Stimulated activated CD4-positive, alpha-beta T cell treated with anti-CD3 and anti-CD28 coated beads, Interleukin-15, amount 100 ng/mL, for 48 hours (primary cell): ENCODE data around the gene SYNGR2.
"Not testable (repeated sequence)": the region's sequence is repeated elsewhere in the genome, so short reads cannot be mapped to it uniquely, and the experiment has no call there.

Experiments used
- DNase-seq, 2 donors: peaks; one replicate each; pipeline ENCODE4 v3.0.0-alpha.2; 2020; ENCODE audit warnings: low read depth in 2 of 2

The SYNGR2 gene

GRCh38 chr17:78171591-78172248, 3.3 kb downstream of the SYNGR2 start:
- DNase-seq, result not testable (repeated sequence)

GRCh38 chr17:78172249-78173051, 4.1 kb downstream of the SYNGR2 start:
- DNase-seq, result no peak

DNA sequence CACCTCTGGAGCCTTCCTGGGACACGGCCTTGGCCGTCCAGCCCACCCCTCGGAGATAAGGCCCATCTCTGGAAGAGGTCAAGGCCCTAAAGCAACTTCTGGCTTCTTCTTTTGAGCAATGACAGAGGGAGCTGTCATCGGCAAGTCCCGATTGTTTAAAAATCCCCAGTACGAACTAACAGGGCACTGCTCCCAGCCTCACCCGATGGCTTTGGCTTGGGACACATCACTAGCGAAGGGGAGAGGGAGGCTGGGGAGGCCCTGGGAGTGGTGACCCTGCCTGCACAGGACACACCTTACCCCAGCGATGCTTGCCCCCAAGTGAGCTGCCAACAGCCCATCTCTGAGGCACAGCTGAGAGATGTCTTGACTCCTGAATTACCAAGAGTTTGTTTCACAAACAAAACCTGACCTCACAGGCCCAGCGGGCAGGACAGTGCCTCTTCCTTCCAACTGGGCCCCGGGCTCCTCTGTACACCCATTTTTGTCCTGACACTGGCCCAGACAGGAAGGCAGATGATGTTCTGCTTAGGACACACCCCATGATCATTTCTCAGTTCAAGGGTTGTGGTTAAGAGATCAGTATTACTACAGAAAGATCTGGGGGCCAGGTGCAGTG, 4.8 kb downstream of the SYNGR2 start:
- no peak for DNase-seq

DNA sequence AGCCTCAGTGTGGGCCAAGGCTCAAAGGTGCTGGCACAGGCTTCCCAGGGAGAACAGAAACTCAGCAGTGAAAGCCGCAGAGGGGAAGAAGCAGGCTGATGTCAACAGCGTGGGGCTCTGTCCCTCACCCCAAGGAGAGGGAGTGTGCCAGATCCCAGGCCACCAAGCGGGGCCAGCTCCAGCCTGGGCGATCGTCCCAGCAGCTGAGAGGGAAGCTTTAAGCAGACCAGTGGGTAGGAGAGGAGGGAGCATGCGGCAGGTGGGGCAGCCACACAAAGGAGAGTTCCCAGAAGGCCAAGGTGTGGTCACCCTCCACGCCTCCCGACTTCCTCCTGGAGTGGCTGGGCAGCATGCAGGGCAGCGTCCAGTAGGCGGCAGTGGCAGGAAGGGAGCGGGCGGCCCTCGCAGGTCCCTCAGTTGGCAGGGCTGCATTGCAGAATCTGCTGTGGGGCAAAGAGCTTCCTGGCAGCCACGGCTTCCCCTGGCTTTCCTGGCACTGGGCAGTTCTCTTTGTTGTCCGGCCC, 6.0 kb downstream of the SYNGR2 start:
- DNase-seq, result no peak

DNA sequence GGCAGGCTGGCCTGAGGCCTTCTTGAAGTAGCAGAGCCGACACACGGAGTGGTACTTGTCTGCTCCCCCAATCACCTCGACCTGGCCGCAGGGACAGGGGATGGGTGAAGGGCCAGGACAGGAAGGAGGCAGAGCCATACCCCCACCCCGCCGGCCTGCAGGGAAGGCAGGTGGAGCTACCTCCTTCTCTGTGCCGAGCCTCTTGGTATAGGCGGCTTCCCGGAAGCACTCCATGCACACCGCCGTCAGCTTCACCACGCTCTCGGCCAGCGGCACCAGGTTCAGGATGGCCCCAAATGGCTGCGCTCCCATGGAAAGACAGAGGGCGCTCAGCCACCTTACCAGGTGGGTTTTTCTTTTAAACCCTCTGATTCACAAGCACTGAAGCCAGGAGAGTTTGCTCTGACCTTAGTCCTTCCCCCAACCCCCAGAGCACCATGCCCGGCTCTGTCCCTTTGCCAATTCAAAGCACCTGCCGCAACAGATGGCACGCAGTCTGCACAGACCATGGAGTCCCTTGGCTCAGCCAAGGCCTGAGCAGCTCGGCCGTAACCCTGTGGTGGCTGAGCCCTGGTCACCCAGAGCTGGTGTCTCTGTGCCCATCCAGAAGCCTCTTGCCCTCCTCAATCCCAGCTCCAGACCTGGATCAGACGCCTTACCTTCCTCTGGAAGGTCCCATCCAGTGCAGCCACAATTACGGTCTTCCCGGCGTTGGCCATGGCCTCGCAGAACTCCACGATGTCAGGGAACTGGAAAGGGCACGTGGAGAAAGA, 6.7 kb downstream of the SYNGR2 start:
- DNase-seq, result no peak

DNA sequence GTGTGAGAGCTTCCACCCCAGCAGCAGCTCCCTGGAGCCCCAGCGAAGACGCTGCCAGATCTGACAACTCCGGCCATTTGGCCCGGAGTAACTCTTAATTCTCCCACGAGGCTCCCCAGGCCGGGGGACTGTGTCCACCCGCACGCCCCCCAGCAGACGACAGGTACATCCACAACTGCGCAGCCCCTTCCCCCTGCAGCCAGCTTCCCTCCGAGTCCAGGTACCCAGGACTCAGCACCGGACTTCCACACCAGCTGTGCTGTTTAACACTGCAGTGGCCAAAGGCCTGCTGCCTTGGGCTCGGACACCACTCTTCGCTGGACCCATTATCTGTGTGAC, 7.2 kb downstream of the SYNGR2 start:
- no peak for DNase-seq

- peak; percentile 52 to 69 for DNase-seq
Observed at GRCh38 chr17:78176548-78177025, 8.2 kb downstream of the SYNGR2 start.

DNA sequence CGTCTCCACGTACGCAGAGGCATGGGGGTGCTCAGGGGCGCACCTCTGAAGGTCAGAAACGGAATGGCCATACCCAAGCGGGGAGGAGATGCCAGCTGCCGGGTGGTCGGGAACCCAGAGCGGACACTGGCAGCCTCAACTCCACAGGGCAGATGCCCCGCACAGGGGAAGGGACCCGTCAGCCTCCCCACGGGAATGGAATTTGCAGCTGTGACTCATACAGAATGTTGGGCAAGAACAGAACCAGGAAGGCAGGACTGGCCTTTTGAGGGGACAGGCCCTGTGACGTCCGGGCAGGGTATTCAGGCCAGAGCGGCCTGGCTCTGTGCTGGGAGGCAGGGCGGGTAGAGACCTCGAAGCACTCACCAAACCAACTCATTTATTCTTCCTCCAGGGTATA, 11.0 kb downstream of the SYNGR2 start:
- no peak for DNase-seq

DNA sequence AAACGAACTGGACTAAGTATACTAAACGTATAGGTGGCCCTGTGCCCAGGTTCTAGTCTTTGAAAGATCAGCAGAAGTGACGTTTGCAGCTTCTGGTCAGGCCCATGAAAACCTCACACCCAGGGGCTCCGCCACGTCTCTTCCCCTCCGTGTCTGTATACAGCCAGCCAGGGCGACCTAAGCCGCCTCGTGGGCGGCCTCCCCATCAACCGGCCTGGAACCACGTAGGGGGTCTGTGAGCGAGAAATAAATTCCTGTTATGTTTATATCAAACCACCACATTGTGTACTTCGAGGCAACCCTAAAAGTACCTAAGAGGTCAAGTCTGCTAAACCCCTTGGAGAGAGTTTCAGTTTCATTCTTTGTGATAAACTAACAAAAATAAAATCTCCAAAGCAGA, 11.7 kb downstream of the SYNGR2 start:
- DNase-seq, result no peak

- no peak for DNase-seq
Observed at GRCh38 chr17:78180508-78180907, 12.1 kb downstream of the SYNGR2 start.

DNA sequence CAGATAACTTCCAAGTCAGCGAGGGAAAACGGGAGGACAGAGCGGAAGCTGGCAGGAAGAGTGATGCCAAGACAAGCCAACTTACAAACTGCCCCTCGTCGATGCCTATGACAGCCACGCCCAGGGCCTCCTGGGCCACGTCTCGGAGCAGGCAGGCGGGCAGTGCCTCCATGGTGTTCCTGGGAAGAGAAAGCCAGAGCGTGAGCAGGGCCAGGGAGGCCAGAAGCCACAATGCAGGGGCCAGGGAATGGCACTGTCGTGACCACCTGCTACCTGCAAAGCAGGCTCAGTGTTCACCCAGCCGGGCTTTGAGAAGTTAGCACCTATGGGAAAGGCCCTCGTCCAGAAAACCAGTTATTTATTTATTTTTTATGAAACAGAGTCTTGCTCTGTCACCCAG, 14.1 kb downstream of the SYNGR2 start:
- no peak for DNase-seq

DNA sequence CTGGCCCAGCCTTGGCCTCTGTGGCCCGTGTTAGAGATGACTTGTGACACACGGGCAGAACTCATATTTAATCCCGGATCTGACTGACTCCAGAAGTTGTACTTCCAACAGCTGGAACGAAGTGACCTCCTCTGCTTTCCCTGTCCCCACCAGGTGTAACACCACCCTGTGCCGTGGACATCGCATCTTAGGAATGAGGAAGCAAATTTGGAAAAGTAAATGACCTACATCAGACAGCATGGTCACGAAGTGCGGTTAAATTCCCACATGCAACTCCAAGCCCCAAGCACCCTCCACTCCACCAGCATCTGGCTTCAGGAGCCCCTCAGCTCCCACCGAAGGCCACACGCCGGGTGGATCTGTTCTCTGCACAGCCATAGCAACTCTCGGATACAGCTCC, 15.5 kb downstream of the SYNGR2 start:
- DNase-seq, result no peak

GRCh38 chr17:78184351-78184750, 16.0 kb downstream of the SYNGR2 start:
- no peak for DNase-seq

DNA sequence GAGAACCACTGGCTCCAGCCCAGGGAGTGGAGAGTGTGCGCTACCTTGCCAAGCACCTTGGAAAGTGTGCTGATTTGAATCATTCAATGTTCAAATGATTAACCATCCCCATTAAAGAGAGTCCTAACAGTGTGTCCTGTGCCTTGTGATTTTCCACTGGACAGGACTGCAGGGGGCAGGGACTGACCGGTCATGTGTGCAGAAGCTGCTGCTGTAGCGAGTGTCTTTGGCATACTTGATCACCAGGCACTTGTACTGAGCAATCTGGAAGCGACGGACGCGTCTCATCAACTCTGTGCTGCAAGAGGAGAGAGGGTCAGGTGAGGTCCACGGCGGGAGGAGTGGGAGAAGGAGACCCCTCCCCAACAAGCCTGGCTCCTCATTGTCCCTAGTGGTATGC, 16.5 kb downstream of the SYNGR2 start:
- no peak for DNase-seq

GRCh38 chr17:78185981-78186691, 17.8 kb downstream of the SYNGR2 start:
- no peak for DNase-seq

DNA sequence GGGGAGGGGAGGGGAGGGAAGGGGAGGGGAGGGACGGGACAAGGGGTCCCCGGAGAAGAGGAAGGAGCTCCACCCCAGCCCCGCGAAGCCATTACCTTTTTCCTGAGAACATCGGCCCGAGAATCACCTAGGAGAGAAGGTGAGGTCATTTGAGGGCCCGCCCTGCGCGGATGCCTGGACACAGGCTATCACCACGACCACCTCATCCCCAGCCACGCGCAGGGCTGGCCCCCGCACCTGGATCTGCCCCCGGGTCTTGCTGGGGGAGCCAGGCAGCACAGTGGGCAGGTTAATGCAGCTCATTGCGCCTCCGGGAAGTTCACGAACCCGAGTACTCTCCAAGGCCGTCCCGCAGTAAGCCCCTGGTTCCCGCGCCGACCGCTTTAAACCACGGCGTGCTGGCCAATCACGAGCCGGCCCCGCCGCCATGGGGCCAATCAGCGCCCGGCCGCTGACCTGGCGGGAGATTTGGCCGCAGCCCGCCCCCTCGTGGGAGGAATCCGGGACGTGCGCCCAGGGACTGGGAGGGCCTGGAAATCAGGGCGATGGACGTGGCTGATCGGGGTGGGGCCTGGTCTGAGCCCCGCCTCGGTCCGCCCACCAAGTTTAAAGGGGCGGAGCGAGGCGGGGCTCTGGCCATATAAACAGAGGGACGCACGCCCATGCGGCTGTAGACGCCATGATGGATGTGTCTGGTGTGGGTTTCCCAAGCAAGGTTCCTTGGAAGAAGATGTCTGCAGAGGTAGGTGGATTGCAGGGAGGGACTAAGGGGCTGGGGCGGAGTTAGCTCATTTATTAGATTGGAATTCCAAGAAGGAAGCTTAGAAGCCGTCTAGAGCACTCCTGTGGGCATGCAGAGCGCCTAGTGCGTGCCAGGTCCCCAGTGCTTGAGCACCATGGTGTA, 18.6 kb downstream of the SYNGR2 start, which contains the start of the genes AFMID and TK1:
Gene AFMID (plus strand): TSS at position 671 of the 904 bp plus-strand sequence. CDS start 9 bp downstream, at position 680.
Gene TK1 (minus strand): TSS at position 361 of the 904 bp plus-strand sequence. CDS start 58 bp downstream, at position 303.
- peak; percentile 97 for DNase-seq

- no peak for DNase-seq
Observed at GRCh38 chr17:78196716-78197115, 28.3 kb downstream of the SYNGR2 start.

GRCh38 chr17:78197147-78197832, 28.9 kb downstream of the SYNGR2 start:
- no peak for DNase-seq

- no peak for DNase-seq
Observed at GRCh38 chr17:78200451-78200850, 32.1 kb downstream of the SYNGR2 start.
